AG09319 (cell line): Measurements from ENCODE around the gene THADA.
A peak's percentile ranks its signal among the peaks of the same experiment; 100 is the strongest.

Experiments used
- DNase-seq: peaks from one replicate; pipeline ENCODE4 v3.0.0-alpha.2; 2010; ENCODE audit warnings: low read depth; ENCODE audit errors: extremely low read depth
- CTCF ChIP-seq: IDR thresholded peaks from 2 replicates; pipeline ENCODE4 v1.5.1; 2011; ENCODE audit warnings: low read depth, mild to moderate bottlenecking, inconsistent platforms, low read length, moderate library complexity

THADA gene

GRCh38 chr2:43333656-43334144 lies 262.1 kb downstream of the THADA start:
- peak; percentile 67 for DNase-seq
- no peak for TF ChIP-seq CTCF

GRCh38 chr2:43333101-43333655 lies 262.7 kb downstream of the THADA start:
- no peak for TF ChIP-seq CTCF
- DNase-seq = no peak

GRCh38 chr2:43332653-43333052 lies 263.2 kb downstream of the THADA start:
- no peak for DNase-seq
- no peak for TF ChIP-seq CTCF

- DNase-seq = no peak
- no peak for TF ChIP-seq CTCF
Observed at GRCh38 chr2:43331422-43331821, 264.4 kb downstream of the THADA start.

GRCh38 chr2:43329637-43330036 lies 266.2 kb downstream of the THADA start:
- no peak for TF ChIP-seq CTCF
- no peak for DNase-seq

- DNase-seq = no peak
- TF ChIP-seq CTCF = no peak
Observed at GRCh38 chr2:43328832-43329231, 267.0 kb downstream of the THADA start.

GRCh38 chr2:43328133-43328532 lies 267.7 kb downstream of the THADA start:
- no peak for DNase-seq
- TF ChIP-seq CTCF = no peak
